K562 treated with DMSO at 1 percent for 24 hours (cell line): ENCODE results near the gene AXDND1. TPM values are rescaled to one million over a fixed set of nuclear protein-coding genes. Genes with fewer than 3 reads are reported as not detected.

Experiments used
- total RNA-seq: library from RNA; unstranded; fragments of 300-600 nt; gene quantifications from 2 replicates; pipeline ENCODE4 v1.2.3, GENCODE V29; 2022; ENCODE audit warnings: low read depth; ENCODE audit not compliant: insufficient read depth

The AXDND1 gene, protein sequence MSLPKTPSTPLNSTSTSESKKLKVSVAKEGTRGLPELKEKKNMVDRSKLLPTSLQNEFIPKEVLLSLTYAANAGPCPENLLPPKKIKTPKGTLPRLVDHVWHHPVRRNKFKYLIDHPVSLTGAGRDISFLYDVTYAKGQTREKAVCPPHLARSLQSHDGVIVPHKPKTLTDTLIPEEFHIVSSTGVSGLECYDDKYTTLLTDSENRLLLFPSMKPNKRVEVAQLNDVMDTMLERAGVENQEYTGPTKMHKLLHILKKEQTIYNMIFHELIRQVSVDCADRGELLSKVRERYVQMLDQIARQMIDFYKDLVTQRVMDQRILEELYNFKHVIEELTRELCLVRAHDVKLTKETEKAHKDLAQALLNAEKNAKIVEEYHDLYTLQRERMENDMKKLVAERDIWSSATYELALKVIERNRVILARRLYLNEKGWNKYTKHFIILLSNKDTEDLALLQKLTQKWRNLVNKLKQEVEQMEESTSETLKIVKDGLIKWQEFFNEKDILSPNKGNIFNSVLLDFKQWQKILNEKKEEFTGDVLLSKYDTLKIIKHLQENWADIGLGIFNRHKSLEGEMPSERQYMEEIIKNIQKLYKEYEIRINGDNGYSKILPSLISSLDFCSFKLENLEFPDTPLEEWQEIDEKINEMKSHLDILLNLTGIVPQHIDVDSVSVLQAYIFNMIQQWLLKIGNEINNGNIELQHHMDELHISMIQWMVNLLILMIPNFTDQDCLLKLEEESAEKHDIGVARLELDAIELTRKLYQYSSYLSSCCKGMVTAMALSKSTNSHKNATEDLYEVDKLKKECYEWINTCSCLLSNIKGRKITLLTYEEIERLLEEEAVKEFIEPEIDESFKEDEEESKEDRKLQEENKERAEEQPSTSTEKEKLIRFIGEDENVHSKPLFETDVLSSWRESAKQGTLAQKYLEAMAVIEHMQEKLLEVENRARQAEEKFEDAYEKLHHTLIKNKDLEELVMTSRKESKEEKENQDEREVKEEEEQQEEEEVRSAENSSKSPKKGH
- total RNA-seq: not detected in 2 replicates

GRCh38 chr1:179365342-179366092 is at the start of gene AXDND1:
TSS of gene AXDND1 (plus strand) at chr1:179365971. CDS start at chr1:179366510, 539 bp downstream.

DNA sequence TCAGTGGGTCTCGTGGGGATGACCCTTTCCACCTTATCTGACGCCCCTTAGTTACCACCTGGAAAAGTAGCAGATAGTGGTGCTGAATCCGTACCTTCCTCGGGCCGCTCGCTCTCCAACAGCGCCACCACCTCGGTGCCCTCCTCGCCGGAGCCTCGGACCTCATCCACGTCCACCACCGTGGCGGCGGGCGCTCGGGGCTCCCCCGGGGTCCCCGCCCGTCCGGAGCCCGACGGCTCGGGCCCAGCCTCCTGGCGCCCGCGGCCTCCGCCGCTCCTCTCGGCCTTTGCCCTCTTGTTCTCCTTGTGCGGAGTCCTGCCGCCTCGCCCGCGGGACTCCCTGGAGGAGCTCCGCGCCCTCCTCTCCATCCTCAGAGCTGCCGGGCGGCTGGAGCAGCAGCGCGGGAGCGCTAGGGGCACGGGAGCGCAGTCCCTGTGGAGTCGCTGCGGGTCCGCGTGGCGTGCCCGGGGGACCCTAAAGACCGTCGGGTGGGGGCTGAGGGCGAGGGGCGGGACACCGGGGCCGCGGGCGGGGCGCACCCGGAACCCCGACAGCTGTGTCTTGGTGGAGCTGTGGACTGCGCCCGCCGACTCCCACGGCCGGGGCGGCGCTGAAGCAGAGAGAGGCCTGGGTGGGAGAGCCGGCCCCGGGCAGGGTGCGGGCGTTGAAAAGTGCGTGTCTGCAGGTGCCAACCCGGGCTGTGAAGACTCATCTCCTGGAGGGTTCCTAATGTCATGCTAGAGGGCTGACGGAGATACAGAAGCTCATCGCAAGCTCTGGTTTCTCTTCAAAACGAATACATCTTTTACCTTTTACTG is 209.9 kb downstream of the AXDND1 start, which contains the start of gene NPHS2:
Gene NPHS2, minus strand, starts transcription at position 452 of the 818 bp plus-strand sequence. Its CDS starts 84 bp downstream, at position 368.

GRCh38 chr1:179591592-179592580 is 226.1 kb downstream of the AXDND1 start, which contains the start of gene TDRD5:
TSS of gene TDRD5 (plus strand) at chr1:179591832. CDS start at chr1:179592616, 784 bp downstream.

Other genes with a start within 250 kb of the AXDND1 start
- gene ABL2, start 136.3 kb upstream of the AXDND1 start, total RNA-seq: 7.8 and 9.3 TPM in 2 replicates
- gene SOAT1, start 72.2 kb upstream of the AXDND1 start, total RNA-seq: 15.8 and 22.0 TPM in 2 replicates
- gene NPHS2, start 210.0 kb downstream of the AXDND1 start, total RNA-seq: not detected in 2 replicates
- 0.52 and 0.87 TPM in 2 replicates for gene TDRD5, start 225.9 kb downstream of the AXDND1 start, total RNA-seq